ENCODE results near the gene GORASP1.
"Not testable (repeated sequence)": the region's sequence is repeated elsewhere in the genome, so short reads cannot be mapped to it uniquely, and the experiment has no call there.

Gene GORASP1

DNA sequence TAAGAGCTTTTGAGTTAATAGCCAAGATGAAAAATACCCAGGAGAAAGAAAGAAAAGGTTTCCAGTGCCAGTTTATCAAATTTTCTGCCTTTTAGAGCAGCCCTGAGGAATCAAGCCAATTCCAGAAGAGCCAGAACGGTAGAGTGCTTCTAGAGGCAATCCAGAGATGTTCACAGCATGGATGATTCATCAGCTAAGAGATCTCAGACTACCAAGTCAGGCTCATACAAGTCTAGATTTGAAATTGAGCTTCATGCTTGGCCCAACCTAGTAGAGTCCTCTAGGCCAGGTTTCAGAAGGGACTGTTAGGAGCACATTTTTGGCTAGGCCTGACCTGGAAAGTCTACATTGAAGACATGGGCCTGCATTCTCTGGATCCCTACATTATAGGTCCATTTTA is 40.1 kb downstream of the GORASP1 start:
- DNase-seq, result no peak
- TF ChIP-seq POLR2A (IDR thresholded peaks at IDR 0.05; ENCODE audit: low read length), result no peak
- no peak for TF ChIP-seq GATA1 (IDR thresholded peaks at IDR 0.05; ENCODE audit: low read depth, low read length)

- DNase-seq, result peak; percentile 67 to 72
- TF ChIP-seq POLR2A (IDR thresholded peaks at IDR 0.05; ENCODE audit: low read length) (no peak), GATA1 (IDR thresholded peaks at IDR 0.05; ENCODE audit: low read depth, low read length) (no peak)
Measured at GRCh38 chr3:39065197-39065596, 42.2 kb downstream of the GORASP1 start.

GRCh38 chr3:39064646-39065045 is 42.8 kb downstream of the GORASP1 start:
- no peak for DNase-seq
- TF ChIP-seq POLR2A (IDR thresholded peaks at IDR 0.05; ENCODE audit: low read length) (no peak), GATA1 (IDR thresholded peaks at IDR 0.05; ENCODE audit: low read depth, low read length) (no peak)

DNA sequence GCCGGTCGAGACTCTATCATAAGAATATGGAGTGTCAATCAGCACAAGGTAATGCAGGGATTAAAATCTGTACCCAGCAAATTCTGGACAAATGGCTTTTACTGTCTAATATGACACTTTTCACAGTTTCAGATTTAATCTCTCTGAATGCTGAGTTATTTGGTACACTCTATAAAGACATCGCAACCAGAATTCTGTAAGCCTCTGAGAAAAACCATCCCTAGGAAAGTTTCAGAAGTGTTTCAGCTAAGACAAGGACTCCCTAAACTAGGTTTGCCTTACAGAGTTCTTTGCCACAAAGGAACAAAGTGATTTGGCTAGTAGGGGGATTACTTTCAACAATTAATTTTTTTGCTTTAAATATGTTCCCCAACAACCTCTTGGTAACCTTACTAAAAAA is 44.3 kb downstream of the GORASP1 start:
- TF ChIP-seq POLR2A (IDR thresholded peaks at IDR 0.05; ENCODE audit: low read length), result no peak
- TF ChIP-seq GATA1 (IDR thresholded peaks at IDR 0.05; ENCODE audit: low read depth, low read length), result no peak
- no peak for DNase-seq

- TF ChIP-seq GATA1 (IDR thresholded peaks at IDR 0.05; ENCODE audit: low read depth, low read length) (no peak), POLR2A (IDR thresholded peaks at IDR 0.05; ENCODE audit: low read length) (no peak)
- no peak for DNase-seq
Measured at GRCh38 chr3:39062180-39062579, 45.2 kb downstream of the GORASP1 start.

GRCh38 chr3:39061228-39061627 is 46.2 kb downstream of the GORASP1 start:
- DNase-seq, result not testable (repeated sequence)

- DNase-seq, result no peak
- TF ChIP-seq POLR2A (IDR thresholded peaks at IDR 0.05; ENCODE audit: low read length) (no peak), GATA1 (IDR thresholded peaks at IDR 0.05; ENCODE audit: low read depth, low read length) (no peak)
Measured at GRCh38 chr3:39056151-39056550, 51.3 kb downstream of the GORASP1 start.

DNA sequence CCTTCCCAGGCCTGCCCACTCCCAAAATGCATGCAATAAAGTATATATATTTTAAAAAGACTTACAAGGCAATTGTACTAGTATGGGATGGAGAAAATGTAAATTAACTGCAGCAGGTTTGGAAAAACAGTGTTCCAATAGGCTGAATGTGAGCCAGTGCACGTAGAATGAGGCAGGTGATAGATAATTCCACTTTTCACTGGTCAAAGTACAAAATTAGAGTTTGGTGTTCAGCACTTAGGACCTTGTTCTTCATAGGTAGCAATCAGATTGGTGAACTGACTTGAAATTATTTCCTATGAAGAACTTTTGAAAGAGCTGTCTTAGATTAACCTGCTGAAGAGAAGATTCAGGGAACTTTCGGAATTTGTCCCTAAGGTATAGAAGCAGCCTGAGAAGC is 53.7 kb downstream of the GORASP1 start:
- TF ChIP-seq POLR2A (IDR thresholded peaks at IDR 0.05; ENCODE audit: low read length) (no peak), GATA1 (IDR thresholded peaks at IDR 0.05; ENCODE audit: low read depth, low read length) (no peak)
- no peak for DNase-seq

GRCh38 chr3:39052583-39052982 is 54.8 kb downstream of the GORASP1 start:
- DNase-seq, result peak in 1 of 2 experiments; percentile 51

GRCh38 chr3:39051649-39052561 is 55.5 kb downstream of the GORASP1 start, which contains the start of the genes SCN11A and WDR48:
Gene SCN11A, minus strand, starts transcription at chr3:39051944. Its CDS starts 101,582 bp downstream, at chr3:38950362.
Gene WDR48, plus strand, starts transcription at chr3:39052016. Its CDS starts 10 bp downstream, at chr3:39052026.
- TF ChIP-seq POLR2A (IDR thresholded peaks at IDR 0.05; ENCODE audit: low read length), result peak; percentile 99
- no peak for TF ChIP-seq GATA1 (IDR thresholded peaks at IDR 0.05; ENCODE audit: low read depth, low read length)
- peak; percentile 97 for DNase-seq

More at GRCh38 chr3:39052583-39052982, 54.8 kb downstream of the GORASP1 start:
- TF ChIP-seq POLR2A (IDR thresholded peaks at IDR 0.05; ENCODE audit: low read length), result no peak
- no peak for TF ChIP-seq GATA1 (IDR thresholded peaks at IDR 0.05; ENCODE audit: low read depth, low read length)

DNA sequence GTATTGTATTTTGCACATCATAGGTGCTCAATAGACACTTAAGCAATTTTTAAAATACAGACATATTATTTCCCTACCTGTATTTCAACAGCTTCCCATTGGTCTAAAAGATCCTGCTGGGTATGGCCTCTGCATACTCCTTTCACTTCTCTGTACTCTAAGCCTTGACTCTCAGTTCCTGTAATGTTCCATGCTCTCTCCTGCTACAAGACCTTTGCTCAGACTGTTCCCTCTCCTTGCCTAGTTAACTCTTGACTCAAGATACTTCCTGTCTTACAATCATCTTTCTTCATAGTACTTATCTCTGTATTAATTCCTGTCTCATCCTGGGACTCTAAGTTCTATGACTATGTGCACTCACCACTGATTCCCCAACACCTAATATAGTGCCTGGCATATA is 57.4 kb downstream of the GORASP1 start:
- TF ChIP-seq GATA1 (IDR thresholded peaks at IDR 0.05; ENCODE audit: low read depth, low read length), result no peak
- TF ChIP-seq POLR2A (IDR thresholded peaks at IDR 0.05; ENCODE audit: low read length), result no peak
- no peak for DNase-seq
